Measurements from ENCODE around the gene RHOT2.

The RHOT2 gene

GRCh38 chr16:629833-630248, 38.1 kb upstream of the RHOT2 start:
- TF ChIP-seq, protein P1, sequence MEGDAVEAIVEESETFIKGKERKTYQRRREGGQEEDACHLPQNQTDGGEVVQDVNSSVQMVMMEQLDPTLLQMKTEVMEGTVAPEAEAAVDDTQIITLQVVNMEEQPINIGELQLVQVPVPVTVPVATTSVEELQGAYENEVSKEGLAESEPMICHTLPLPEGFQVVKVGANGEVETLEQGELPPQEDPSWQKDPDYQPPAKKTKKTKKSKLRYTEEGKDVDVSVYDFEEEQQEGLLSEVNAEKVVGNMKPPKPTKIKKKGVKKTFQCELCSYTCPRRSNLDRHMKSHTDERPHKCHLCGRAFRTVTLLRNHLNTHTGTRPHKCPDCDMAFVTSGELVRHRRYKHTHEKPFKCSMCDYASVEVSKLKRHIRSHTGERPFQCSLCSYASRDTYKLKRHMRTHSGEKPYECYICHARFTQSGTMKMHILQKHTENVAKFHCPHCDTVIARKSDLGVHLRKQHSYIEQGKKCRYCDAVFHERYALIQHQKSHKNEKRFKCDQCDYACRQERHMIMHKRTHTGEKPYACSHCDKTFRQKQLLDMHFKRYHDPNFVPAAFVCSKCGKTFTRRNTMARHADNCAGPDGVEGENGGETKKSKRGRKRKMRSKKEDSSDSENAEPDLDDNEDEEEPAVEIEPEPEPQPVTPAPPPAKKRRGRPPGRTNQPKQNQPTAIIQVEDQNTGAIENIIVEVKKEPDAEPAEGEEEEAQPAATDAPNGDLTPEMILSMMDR (IDR thresholded peaks at IDR 0.05; ENCODE audit: insufficient read depth, missing control alignments), result no peak
- DNase-seq (ENCODE audit: insufficient read length, low spot score) (no peak), FAIRE-seq (no peak)

GRCh38 chr16:630249-630814, 37.6 kb upstream of the RHOT2 start:
- DNase-seq (ENCODE audit: insufficient read length, low spot score), result no peak
- FAIRE-seq, result no peak
- TF ChIP-seq, protein P1 (IDR thresholded peaks at IDR 0.05; ENCODE audit: insufficient read depth, missing control alignments), result no peak

DNA sequence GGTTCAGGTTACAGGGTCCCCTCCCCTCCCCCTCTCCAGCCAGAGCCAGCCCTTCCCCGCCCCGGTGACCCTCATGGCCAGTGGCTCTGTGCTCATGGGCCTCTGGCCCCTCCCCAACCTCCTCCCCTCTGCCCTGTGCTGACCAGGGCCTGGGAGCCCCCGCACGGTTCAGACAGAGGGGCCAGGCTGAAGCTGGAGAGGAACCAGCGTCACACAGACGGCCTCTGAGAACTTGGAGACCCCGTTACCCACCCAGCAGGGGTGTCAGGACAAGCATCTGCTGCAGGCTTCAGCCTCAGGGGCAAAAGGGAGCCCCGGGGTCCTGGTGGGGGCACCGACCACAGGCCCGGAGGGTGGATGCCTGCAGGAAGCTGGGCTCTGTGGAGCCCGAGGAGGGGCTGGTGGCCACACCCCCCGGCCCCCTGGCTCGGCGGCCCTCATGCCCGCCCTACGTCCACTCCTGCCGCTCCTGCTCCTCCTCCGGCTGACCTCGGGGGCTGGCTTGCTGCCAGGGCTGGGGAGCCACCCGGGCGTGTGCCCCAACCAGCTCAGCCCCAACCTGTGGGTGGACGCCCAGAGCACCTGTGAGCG, 37.0 kb upstream of the RHOT2 start, which contains the start of gene WFIKKN1:
TSS of gene WFIKKN1 (plus strand) at position 171 of the 591 bp plus-strand sequence. CDS start at position 440, 269 bp downstream.
- TF ChIP-seq, protein P1 (IDR thresholded peaks at IDR 0.05; ENCODE audit: insufficient read depth, missing control alignments), result no peak
- no peak for DNase-seq (ENCODE audit: insufficient read length, low spot score)
- no peak for FAIRE-seq

DNA sequence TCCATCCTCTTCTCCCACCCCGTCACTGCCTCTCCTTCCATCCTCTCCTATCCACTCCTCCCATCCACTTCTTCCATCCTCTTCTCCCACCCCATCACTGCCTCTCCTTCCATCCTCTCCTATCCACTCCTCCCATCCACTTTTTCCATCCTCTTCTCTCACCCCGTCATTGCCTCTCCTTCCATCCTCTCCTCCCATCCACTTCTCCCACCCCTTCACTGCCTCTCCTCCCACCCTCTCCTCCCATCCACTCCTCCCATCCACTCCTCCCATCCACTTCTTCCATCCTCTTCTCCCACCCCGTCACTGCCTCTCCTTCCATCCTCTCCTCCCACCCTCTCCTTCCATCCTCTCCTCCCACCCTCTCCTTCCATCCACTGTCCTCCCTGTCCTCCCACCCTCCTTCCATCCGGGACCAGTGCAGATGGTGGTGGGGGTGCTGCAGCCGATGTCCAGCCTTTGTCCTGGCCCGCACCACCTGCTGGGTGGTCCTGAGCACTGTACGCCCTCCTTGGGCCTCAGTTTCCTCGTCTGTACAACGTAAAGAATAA, 36.0 kb upstream of the RHOT2 start:
- FAIRE-seq (no peak), DNase-seq (ENCODE audit: insufficient read length, low spot score) (no peak)
- TF ChIP-seq, protein P1 (IDR thresholded peaks at IDR 0.05; ENCODE audit: insufficient read depth, missing control alignments), result no peak

GRCh38 chr16:632486-633335, 35.2 kb upstream of the RHOT2 start:
- FAIRE-seq (no peak), DNase-seq (ENCODE audit: insufficient read length, low spot score) (no peak)
- TF ChIP-seq, protein P1 (IDR thresholded peaks at IDR 0.05; ENCODE audit: insufficient read depth, missing control alignments), result no peak

- no peak for FAIRE-seq
- DNase-seq (ENCODE audit: insufficient read length, low spot score), result no peak
- TF ChIP-seq, protein P1 (IDR thresholded peaks at IDR 0.05; ENCODE audit: insufficient read depth, missing control alignments), result no peak
These were observed 34.4 kb upstream of the RHOT2 start for GRCh38 chr16:633336-634050.

Measured in D721Med (cell line).